Activated CD8-positive, alpha-beta T cell treated with anti-CD3 and anti-CD28 coated beads, Interleukin-2, amount 10 ng/mL, durations not matched to agents 7 days and 5 days (primary cell): ENCODE measurements around the gene MKNK1. TPM values are rescaled to one million over a fixed set of nuclear protein-coding genes. Genes with fewer than 3 reads are reported as not detected.
A peak's percentile ranks its signal among the peaks of the same experiment; 100 is the strongest.

Experiments used
- ATAC-seq: fragments of 150-1000 bp; cut with Tn5 transposase; one replicate; pipeline ENCODE4 v1.10.0; 2021; ENCODE audit warnings: moderate library complexity
- CTCF ChIA-PET: fragments of 350-600 bp; sonication (Branson Sonifier 250); formaldehyde crosslinking; loops from one replicate; lab custom pipeline; 2021; ENCODE audit warnings: antibody characterized with exemption; lab: Charles Lee
- POLR2A ChIA-PET: fragments of 350-600 bp; sonication (Branson Sonifier 250); formaldehyde crosslinking; loops from one replicate; lab custom pipeline; 2021; ENCODE audit warnings: antibody characterized with exemption; lab: Charles Lee
- DNase-seq: peaks from one replicate; pipeline ENCODE4 v3.0.0-alpha.2; 2020
- H3K27ac Mint-ChIP-seq: one replicate; pipeline ENCODE4 v1.8.0; 2021; ENCODE audit warnings: mild to moderate bottlenecking, mixed read lengths
- H3K27me3 Mint-ChIP-seq: one replicate; pipeline ENCODE4 v1.8.0; 2021; ENCODE audit warnings: low read depth, mixed read lengths
- H3K36me3 Mint-ChIP-seq: one replicate; pipeline ENCODE4 v1.8.0; 2021; ENCODE audit warnings: low read depth, mixed read lengths
- H3K4me1 Mint-ChIP-seq: one replicate; pipeline ENCODE4 v1.8.0; 2021; ENCODE audit warnings: low read depth, mixed read lengths
- H3K4me3 Mint-ChIP-seq: one replicate; pipeline ENCODE4 v1.8.0; 2021; ENCODE audit warnings: mild to moderate bottlenecking, mixed read lengths
- H3K9me3 Mint-ChIP-seq: one replicate; pipeline ENCODE4 v1.8.0; 2022; ENCODE audit warnings: mixed read lengths; ENCODE audit not compliant: insufficient read depth
- total RNA-seq, 2 experiments: library from RNA; stranded (reverse); gene quantifications; one replicate each; pipeline ENCODE4 v1.2.3, GENCODE V29; 2021

The MKNK1 gene
- total RNA-seq, 2 experiments from 2014 or later, result 68.9 to 72.3 TPM

- ChIA-PET POLR2A (interaction anchor here (0.6 to 2.0 kb wide), 2 partner anchors 10 to 126 kb away, joined by 3 to 6 read pairs; partner anchors contain the start of gene MKNK1), CTCF (interaction anchor here (1.3 to 3.0 kb wide), 3 partner anchors 10 to 152 kb away, joined by 3 to 11 read pairs (median 4); partner anchors contain the start of gene MKNK1)
- H3K4me3 Mint-ChIP-seq, result no peak overlapping the region
- no peak for DNase-seq
- peaks cover 88% of the 10 kb centered on the region for H3K36me3 Mint-ChIP-seq
- H3K27ac Mint-ChIP-seq, result peak overlapping the region; percentile 15
- no peak for ATAC-seq
- peaks cover 74% of the 10 kb centered on the region for H3K4me1 Mint-ChIP-seq
- no peaks in the 10 kb centered on the region for H3K9me3 Mint-ChIP-seq
- no peaks in the 10 kb centered on the region for H3K27me3 Mint-ChIP-seq
Observed at GRCh38 chr1:46594063-46594462, 10.0 kb downstream of the MKNK1 start.

- DNase-seq, result no peak
- no peak for ATAC-seq
- no peaks in the 10 kb centered on the region for H3K9me3 Mint-ChIP-seq
- H3K36me3 Mint-ChIP-seq, result peaks cover 87% of the 10 kb centered on the region
- H3K27me3 Mint-ChIP-seq, result no peaks in the 10 kb centered on the region
- no peak overlapping the region for H3K27ac Mint-ChIP-seq
- CTCF ChIA-PET, result interaction anchor here (3.0 kb wide), 1 partner anchor 11 kb away, joined by 11 read pairs; the partner anchor contains the start of gene MKNK1
- POLR2A ChIA-PET, result interaction anchor here (1.0 kb wide), 1 partner anchor 11 kb away, joined by 4 read pairs; the partner anchor contains the start of gene MKNK1
- peaks cover 65% of the 10 kb centered on the region for H3K4me1 Mint-ChIP-seq
- H3K4me3 Mint-ChIP-seq, result no peak overlapping the region
Observed at GRCh38 chr1:46592823-46593222, 11.2 kb downstream of the MKNK1 start.

- no peak for ATAC-seq
- Mint-ChIP-seq H3K27ac (no peak overlapping the region), H3K27me3 (no peaks in the 10 kb centered on the region), H3K4me3 (no peak overlapping the region), H3K9me3 (no peaks in the 10 kb centered on the region), H3K36me3 (peaks cover 84% of the 10 kb centered on the region), H3K4me1 (peaks cover 42% of the 10 kb centered on the region)
- no peak for DNase-seq
- ChIA-PET CTCF (interaction anchor here (1.0 kb wide), 1 partner anchor 135 kb away, joined by 3 read pairs; no protein-coding TSS in a partner anchor), POLR2A (interaction anchor here (1.0 to 1.3 kb wide), 2 partner anchors 8 to 14 kb away, joined by 4 read pairs; partner anchors contain the start of gene MKNK1)
Observed at GRCh38 chr1:46589529-46589928, 14.5 kb downstream of the MKNK1 start.

GRCh38 chr1:46587069-46587468 lies 17.0 kb downstream of the MKNK1 start:
- DNase-seq, result no peak
- Mint-ChIP-seq H3K27me3 (no peaks in the 10 kb centered on the region), H3K9me3 (no peaks in the 10 kb centered on the region), H3K4me3 (no peak overlapping the region), H3K27ac (no peak overlapping the region), H3K4me1 (peaks cover 46% of the 10 kb centered on the region), H3K36me3 (peaks cover 82% of the 10 kb centered on the region)
- POLR2A ChIA-PET, result no interaction called here
- CTCF ChIA-PET, result no interaction called here
- ATAC-seq, result no peak

- Mint-ChIP-seq H3K36me3 (peaks cover 79% of the 10 kb centered on the region), H3K4me3 (no peak overlapping the region), H3K27ac (no peak overlapping the region), H3K9me3 (no peaks in the 10 kb centered on the region), H3K4me1 (peaks cover 49% of the 10 kb centered on the region), H3K27me3 (no peaks in the 10 kb centered on the region)
- ChIA-PET POLR2A (interaction anchor here (4.6 kb wide), 1 partner anchor 19 kb away, joined by 32 read pairs; the partner anchor contains the start of gene MKNK1), CTCF (no interaction called here)
- no peak for ATAC-seq
- no peak for DNase-seq
Observed at GRCh38 chr1:46585312-46585938, 18.6 kb downstream of the MKNK1 start.

- POLR2A ChIA-PET, result interaction anchor here (0.9 to 4.6 kb wide), 2 partner anchors 8 to 20 kb away, joined by 3 to 32 read pairs; partner anchors contain the start of gene MKNK1
- H3K27ac Mint-ChIP-seq, result peak overlapping the region; percentile 98
Observed at GRCh38 chr1:46583494-46583893, 20.6 kb downstream of the MKNK1 start.

GRCh38 chr1:46582972-46583371 lies 21.1 kb downstream of the MKNK1 start:
- no peak for ATAC-seq
- Mint-ChIP-seq H3K9me3 (no peaks in the 10 kb centered on the region), H3K4me1 (peaks cover 61% of the 10 kb centered on the region), H3K36me3 (peaks cover 80% of the 10 kb centered on the region), H3K4me3 (no peak overlapping the region), H3K27ac (peak overlapping the region; percentile 98), H3K27me3 (no peaks in the 10 kb centered on the region)
- ChIA-PET POLR2A (interaction anchor here (0.9 to 4.6 kb wide), 3 partner anchors 9 to 21 kb away, joined by 3 to 32 read pairs (median 3); partner anchors contain the start of gene MKNK1), CTCF (interaction anchor here (0.9 to 6.9 kb wide), 4 partner anchors 11 to 48 kb away, joined by 3 to 40 read pairs (median 4); partner anchors contain the start of gene MKNK1)
- DNase-seq, result no peak

More at GRCh38 chr1:46583494-46583893, 20.6 kb downstream of the MKNK1 start:
- no peaks in the 10 kb centered on the region for H3K9me3 Mint-ChIP-seq
- DNase-seq (no peak), ATAC-seq (no peak)
- CTCF ChIA-PET, result interaction anchor here (1.2 to 6.9 kb wide), 4 partner anchors 13 to 49 kb away, joined by 3 to 40 read pairs (median 4); partner anchors contain the start of gene MKNK1
- H3K4me3 Mint-ChIP-seq, result no peak overlapping the region
- H3K27me3 Mint-ChIP-seq, result no peaks in the 10 kb centered on the region
- H3K36me3 Mint-ChIP-seq, result peaks cover 76% of the 10 kb centered on the region
- H3K4me1 Mint-ChIP-seq, result peaks cover 58% of the 10 kb centered on the region

GRCh38 chr1:46581681-46582455 lies 22.2 kb downstream of the MKNK1 start:
- Mint-ChIP-seq H3K4me3 (peak overlapping the region; percentile 69), H3K36me3 (peaks cover 77% of the 10 kb centered on the region), H3K27me3 (no peaks in the 10 kb centered on the region), H3K27ac (peak overlapping the region; percentile 98), H3K4me1 (peaks cover 64% of the 10 kb centered on the region), H3K9me3 (no peaks in the 10 kb centered on the region)
- CTCF ChIA-PET, result interaction anchor here (0.8 to 6.9 kb wide), 6 partner anchors 13 to 136 kb away, joined by 3 to 40 read pairs (median 4); partner anchors contain the start of gene MKNK1
- ATAC-seq, result peak; percentile 95
- DNase-seq, result peak; percentile 68
- POLR2A ChIA-PET, result interaction anchor here (0.7 to 4.6 kb wide), 7 partner anchors 8 to 750 kb away, joined by 3 to 32 read pairs (median 4); partner anchors contain the start of gene MKNK1

- DNase-seq (no peak), ATAC-seq (no peak)
- ChIA-PET CTCF (interaction anchor here (0.7 to 6.9 kb wide), 3 partner anchors 25 to 133 kb away, joined by 3 to 40 read pairs (median 6); partner anchors contain the start of gene MKNK1), POLR2A (interaction anchor here (0.7 to 1.7 kb wide), 2 partner anchors 16 to 19 kb away, joined by 4 read pairs; no protein-coding TSS in a partner anchor)
- H3K4me3 Mint-ChIP-seq, result no peak overlapping the region
- peak overlapping the region; percentile 98 for H3K27ac Mint-ChIP-seq
- peaks cover 70% of the 10 kb centered on the region for H3K36me3 Mint-ChIP-seq
- no peaks in the 10 kb centered on the region for H3K9me3 Mint-ChIP-seq
- peaks cover 61% of the 10 kb centered on the region for H3K4me1 Mint-ChIP-seq
- no peaks in the 10 kb centered on the region for H3K27me3 Mint-ChIP-seq
Observed at GRCh38 chr1:46580140-46580903, 23.7 kb downstream of the MKNK1 start.

GRCh38 chr1:46577671-46578070 lies 26.4 kb downstream of the MKNK1 start:
- ChIA-PET CTCF (no interaction called here), POLR2A (no interaction called here)
- no peaks in the 10 kb centered on the region for H3K27me3 Mint-ChIP-seq
- H3K4me1 Mint-ChIP-seq, result peaks cover 53% of the 10 kb centered on the region
- DNase-seq (no peak), ATAC-seq (no peak)
- no peak overlapping the region for H3K4me3 Mint-ChIP-seq
- H3K27ac Mint-ChIP-seq, result no peak overlapping the region
- H3K36me3 Mint-ChIP-seq, result peaks cover 65% of the 10 kb centered on the region
- no peaks in the 10 kb centered on the region for H3K9me3 Mint-ChIP-seq
